ENCODE data around the gene LHPP.

- TF ChIP-seq ZZZ3 (IDR thresholded peaks at IDR 0.05; ENCODE audit: control insufficient read depth, insufficient read length, low read depth): no peak
- no peak for TF ChIP-seq BCL3 (IDR thresholded peaks at IDR 0.05; ENCODE audit: borderline replicate concordance, insufficient read depth, low read depth, low read length, poor library complexity, severe bottlenecking)
Measured at GRCh38 chr10:124652200-124652599, 190.6 kb downstream of the LHPP start.
